GM19351 (cell line): ENCODE data around the gene TAF1A.

Source experiments
- ATAC-seq: cut with Tn5 transposase; IDR thresholded peaks from one replicate; pipeline ENCODE4 v1.9.1; 2021; ENCODE audit warnings: mild to moderate bottlenecking, moderate library complexity; ENCODE audit not compliant: unreplicated experiment

Gene TAF1A

DNA sequence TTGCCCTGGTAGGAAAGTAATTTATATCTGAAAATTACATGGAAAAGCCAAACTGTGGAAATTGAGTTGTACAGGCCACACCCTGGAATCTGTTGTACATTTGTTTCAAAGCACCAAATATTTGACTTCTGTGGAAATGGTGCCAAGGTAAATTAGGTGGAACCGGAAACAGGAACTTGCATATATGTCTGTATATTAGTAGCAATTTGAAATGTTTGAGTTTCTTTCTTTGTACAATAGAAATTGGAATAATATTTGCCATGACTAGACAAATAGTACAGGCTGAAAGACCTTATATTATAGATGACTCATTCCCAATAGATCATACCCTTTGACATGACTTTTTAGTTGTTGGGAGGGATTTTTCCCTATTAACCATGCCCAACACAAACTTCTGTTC is 10.5 kb upstream of the TAF1A start:
- ATAC-seq = no peak

DNA sequence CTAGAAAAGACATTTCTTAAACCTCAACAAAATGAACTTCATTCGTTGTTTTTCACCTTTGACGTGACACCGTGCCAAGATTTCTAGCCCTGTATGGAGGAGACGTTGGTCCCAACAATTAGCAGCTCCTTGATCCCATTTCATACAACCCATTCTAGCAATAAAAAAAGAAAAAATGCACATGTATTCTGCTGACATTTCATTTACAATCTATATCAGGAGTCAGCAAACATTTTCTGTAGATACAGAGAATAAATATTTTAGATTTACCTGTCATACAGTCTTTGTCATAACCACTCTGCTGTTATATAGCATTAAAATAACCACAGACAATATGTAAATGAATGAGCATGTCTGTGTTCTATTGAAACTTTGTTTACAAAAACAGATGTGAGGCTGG is 7.0 kb upstream of the TAF1A start:
- ATAC-seq = no peak

DNA sequence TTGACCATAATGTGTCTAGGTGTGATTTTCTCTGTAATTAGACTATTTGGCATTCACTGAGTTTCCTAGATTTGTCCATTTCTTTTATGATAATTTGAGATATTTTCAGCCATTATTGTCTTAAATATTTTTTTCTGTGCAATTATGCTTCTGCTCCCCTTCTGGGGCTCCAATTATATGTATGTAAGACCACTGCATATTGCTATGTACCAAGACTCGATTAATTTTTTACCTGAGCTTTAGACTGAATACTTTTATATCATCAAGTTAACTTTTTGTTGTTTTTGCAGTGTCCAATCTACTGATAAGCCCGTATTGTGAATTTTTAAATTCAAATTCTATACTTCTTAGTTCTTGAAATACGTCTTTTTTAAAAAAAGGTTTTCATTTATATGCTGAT is 5.1 kb upstream of the TAF1A start:
- ATAC-seq = no peak

GRCh38 chr1:222592171-222592570 is 2.4 kb upstream of the TAF1A start:
- no peak for ATAC-seq

GRCh38 chr1:222588135-222588534 is 1.6 kb downstream of the TAF1A start:
- no peak for ATAC-seq

GRCh38 chr1:222586842-222587241 is 2.9 kb downstream of the TAF1A start:
- ATAC-seq = no peak

DNA sequence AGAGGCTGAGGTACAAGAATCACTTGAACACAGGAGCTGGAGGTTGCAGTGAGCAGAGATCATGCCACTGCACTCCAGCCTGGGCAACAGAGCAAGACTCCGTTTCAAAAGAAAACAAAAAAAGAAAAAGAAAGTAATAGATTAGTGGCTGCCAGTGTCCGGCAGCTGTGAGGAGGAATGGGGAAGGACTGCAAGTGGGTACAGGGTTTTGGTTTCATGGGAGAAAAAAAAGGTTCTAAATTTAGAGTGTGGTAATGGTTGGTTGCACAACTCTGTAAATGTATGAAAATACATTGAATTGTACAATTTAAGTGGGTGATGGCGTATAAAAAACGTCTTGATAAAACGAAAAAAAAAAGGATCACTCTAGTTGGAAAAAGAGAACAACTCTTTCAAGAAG is 6.7 kb downstream of the TAF1A start:
- ATAC-seq = peak; percentile 82

DNA sequence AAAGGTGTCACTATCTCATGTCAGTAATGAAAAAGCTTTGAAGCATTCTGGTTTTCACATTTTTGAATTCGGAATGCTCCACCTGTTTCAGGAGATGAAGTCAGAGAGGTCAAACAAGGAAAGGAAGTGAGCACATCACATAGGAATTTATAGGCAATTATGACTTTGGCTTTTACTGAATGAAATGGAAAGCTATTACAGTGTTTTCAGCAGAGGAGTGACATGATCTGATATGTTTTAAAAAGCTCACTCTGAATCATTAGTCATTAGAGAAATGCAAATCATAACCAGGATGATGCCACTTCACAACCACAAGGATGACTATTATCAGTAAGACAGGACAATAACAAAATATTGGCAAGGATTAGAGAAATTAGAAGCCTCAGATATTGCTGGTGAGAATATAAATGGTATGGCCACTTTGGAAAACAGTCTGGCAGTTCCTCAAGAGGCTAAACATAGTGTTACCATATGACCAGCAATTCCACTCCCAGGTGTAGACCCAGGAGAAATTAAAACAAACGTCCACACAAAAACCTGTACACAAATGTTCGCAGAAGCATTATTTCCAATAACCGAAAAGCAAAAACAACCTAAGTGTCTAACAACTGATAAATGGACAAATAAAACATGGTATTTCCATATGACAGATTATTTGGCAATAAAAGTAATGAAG is 7.5 kb downstream of the TAF1A start:
- ATAC-seq = peak; percentile 72

GRCh38 chr1:222579316-222579715 is 10.4 kb downstream of the TAF1A start:
- no peak for ATAC-seq

DNA sequence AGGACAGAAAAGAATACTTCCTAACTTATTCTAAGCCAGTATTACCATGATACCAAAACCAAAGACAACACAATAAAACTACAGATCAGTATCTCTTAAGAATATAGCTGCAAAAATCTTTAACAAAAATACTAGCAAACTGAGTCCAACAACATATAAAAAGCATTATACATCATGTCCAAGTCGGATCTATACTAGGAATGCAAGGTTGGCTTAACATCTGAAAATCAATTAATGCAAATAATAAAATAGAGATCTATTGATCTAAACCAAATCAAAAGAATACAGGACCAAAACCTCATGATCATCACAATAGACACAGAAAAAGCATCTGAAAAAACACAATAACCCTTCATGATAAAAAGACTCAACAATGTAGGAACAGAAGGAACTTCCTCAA is 18.9 kb downstream of the TAF1A start:
- no peak for ATAC-seq

DNA sequence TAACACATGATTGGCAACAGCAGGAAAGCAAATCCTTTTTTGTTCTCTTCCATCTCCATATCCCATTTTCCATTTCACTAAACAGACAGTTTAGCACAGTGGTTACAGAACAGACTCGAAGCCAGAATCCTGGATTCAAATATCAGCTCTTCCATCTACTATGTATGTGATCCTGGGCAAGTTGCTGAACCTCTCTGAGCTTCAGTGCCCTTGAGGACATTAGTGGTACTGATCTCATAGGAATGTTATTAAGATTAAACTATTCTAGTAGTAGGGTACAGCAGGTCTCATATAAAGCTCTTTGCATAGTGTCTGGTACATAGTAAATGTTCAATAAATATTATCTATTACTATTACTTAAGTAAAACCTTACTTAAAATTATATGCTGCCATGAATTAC is 28.1 kb downstream of the TAF1A start:
- ATAC-seq = no peak

DNA sequence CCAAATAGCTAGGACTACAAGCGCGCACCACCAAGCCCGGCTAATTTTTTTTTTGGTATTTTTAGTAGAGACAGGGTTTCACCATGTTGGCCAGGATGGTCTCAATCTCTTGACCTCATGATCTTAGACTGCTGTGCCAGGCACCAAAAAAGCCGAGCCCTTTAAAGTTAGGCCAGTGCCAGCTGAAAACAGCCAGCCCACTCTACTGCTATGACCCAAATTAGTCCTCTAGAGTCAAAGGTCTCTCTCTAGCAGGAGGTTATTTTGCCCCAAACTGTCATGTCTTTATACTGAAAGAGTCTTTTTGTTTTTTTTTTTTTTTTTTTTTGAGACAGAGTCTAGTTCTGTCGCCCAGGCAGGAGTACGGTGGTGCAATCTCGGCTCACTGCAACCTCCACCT is 32.2 kb downstream of the TAF1A start:
- ATAC-seq = no peak

DNA sequence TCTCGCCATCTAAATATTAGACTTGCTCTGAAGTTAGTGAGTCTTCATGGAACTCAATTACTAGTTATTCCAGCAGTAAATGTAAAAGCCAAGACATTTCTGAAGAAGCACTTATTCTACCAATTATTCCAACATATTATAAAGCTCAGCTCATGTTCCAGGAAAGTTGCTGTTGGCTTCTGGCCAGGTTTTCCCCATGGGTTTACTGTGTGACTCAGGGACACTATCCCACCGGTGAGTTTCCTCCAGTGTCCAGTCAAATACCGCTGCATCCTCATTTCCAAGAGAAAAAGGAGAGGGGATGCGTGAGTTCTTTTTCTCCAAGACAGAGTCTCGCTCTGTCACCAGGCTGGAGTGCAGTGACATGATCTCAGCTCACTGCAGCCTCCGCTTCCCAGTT is 32.6 kb downstream of the TAF1A start:
- no peak for ATAC-seq

- no peak for ATAC-seq
These were observed 33.6 kb downstream of the TAF1A start for GRCh38 chr1:222555992-222556615.

DNA sequence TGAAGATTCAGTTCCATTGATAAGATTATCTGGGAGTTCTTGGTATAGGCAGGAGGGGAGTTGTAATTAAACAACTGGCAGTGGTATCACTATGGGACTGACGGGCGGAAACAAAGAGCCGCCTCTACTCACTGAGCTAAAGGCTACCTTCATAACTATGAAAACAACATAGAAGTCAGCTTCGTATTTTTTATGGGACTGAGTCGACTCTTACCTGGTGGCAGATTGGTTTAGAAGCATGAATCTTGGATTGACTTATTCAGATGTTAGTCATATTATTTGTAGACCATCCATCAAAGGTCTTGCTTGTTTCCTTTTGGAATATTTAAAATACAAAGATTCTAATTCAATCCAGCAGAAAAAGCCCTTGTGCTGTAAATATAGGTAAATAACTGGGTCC is 35.6 kb downstream of the TAF1A start:
- no peak for ATAC-seq

DNA sequence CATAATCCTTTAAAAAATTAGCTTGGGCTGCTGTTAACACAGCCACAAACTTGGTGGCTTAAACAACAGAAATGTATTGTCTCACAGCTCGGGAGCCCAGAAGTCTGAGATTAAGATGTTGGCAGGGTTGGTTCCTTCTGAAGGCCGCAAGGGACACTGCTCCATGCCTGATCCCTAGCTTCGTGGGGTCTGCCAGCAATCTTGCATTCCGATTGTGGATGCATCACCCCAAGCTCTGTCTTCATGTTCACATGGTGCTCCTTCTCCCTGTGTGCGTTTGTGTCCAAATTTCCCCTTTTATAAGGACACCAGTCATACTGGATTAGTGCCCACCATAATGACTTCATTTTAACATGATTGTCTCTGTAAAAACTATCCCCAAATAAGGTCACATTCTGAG is 36.9 kb downstream of the TAF1A start:
- ATAC-seq = no peak

GRCh38 chr1:222547944-222548671 is 41.6 kb downstream of the TAF1A start, which contains the start of gene HHIPL2:
Gene HHIPL2, minus strand, starts transcription at chr1:222548104. Its CDS starts 60 bp downstream, at chr1:222548044.
- ATAC-seq = no peak

DNA sequence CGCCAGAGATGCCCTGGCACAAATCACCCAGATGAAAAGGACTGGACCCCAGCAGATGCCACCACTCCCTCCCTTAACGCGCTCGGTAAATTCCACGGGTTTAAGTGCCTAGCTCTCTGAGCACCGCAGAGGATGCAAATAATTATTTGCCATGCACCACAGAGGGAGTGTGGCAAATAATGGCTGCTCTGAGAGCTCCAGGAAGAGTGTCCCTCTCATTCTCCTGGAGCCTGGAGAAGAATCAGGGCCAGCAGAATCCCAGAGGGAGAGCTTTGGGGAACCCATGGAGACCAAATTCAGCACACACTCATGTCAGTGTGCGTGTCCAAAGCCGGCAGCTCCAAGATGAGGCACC is 42.5 kb downstream of the TAF1A start:
- no peak for ATAC-seq

DNA sequence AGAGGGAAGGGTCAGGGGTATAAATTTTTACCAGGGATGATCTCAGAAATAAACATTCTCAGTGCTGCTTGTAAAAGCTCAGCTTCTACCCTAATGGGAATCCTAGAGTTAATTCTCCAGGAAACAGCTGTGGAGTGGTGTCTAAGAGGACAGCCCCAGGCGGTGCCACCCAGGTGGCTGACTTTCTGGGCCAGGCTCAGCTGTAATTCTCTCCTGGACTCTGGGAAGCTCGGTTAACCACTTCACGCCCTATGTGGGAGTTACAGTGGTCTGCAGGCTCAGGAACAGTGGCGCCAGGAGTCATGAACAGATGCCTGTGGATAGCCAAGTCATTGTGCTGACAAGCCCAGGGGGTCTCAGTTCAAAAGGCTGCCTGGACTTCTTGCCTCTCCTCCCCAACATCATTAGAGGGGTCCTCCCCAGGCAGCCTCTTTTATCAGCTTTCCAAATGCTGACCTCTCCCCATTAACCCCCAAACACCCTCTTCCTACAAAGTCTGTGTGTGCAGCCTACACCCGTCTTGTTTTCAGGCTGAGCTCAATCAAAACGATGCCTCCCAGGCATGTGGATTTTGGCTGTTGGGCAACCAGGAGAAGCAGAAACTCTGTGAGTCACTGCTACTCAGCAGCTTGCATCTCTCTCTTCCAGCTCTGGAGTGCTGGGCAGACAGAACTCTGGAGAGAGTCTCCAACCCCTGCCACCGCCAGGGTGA is 43.0 kb downstream of the TAF1A start:
- no peak for ATAC-seq

DNA sequence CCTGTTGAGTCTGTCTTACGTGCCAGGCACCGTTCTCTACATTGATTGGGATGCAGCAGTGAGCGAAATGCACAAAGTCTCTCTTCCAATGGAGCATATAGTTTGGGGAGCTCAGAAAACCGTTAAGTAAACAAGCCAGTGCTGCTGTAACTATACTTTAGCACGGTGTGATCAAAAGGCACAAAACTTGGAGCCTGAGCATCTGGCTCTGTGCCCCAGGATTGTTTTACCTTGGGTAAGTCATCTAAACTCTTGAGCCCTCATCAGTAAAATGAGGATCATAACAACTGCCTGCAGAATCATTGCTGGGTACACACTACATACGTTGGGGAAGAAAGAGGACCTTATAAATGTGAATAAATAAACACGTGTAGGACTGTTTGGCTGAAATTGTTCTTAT is 43.6 kb downstream of the TAF1A start:
- ATAC-seq = no peak

- no peak for ATAC-seq
These were observed 45.9 kb downstream of the TAF1A start for GRCh38 chr1:222543817-222544216.

DNA sequence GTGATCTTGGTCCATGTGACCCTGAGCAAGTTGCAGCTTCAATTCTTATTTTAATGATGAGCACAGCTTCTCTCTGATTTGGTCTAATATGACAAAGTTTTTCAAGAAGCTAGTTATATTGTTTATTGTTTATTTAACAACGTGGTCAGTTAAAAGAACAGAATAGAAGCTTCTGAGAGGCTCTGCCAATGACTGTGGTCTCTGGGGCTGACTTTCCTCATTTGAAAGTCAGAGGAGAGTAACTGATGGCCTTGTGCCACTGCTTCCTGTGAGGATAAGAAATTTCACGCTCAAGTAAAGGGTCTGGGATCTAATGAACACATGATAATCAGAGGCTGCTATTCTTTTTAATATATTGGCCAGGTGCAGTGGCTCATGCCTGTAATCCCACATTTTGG is 49.1 kb downstream of the TAF1A start:
- no peak for ATAC-seq
